Neural progenitor cell (in vitro differentiated cells): ENCODE measurements around the gene TAB2. TPM values are rescaled to one million over a fixed set of nuclear protein-coding genes. Genes with fewer than 3 reads are reported as not detected.

ENCODE experiments used
- DNase-seq: peaks from one replicate; pipeline ENCODE4 v3.0.0-alpha.2; 2016; ENCODE audit warnings: low spot score
- H2AFZ ChIP-seq: fragments of 200-600 bp; sonication (generic); replicated peaks from 2 replicates; pipeline ENCODE4 v1.6.1; 2016; ENCODE audit warnings: antibody characterized with exemption
- H3F3A ChIP-seq: fragments of 200-600 bp; sonication (generic); 2 replicates; pipeline ENCODE4 v1.6.1; 2016; ENCODE audit warnings: antibody characterized with exemption, low read depth
- H3K27ac ChIP-seq: fragments of 200-600 bp; sonication (generic); 2 replicates; pipeline ENCODE4 v1.5.1; 2016; ENCODE audit warnings: mild to moderate bottlenecking
- H3K27me3 ChIP-seq: fragments of 200-600 bp; sonication (generic); 2 replicates; pipeline ENCODE4 v1.6.1; 2016; ENCODE audit warnings: mild to moderate bottlenecking, moderate library complexity
- H3K36me3 ChIP-seq: fragments of 200-600 bp; sonication (generic); 2 replicates; pipeline ENCODE4 v1.5.1; 2016
- H3K4me1 ChIP-seq: fragments of 200-600 bp; sonication (generic); 2 replicates; pipeline ENCODE4 v1.6.1; 2016; ENCODE audit warnings: mixed run types
- H3K4me2 ChIP-seq: fragments of 200-600 bp; sonication (generic); 2 replicates; pipeline ENCODE4 v1.6.1; 2016
- H3K4me3 ChIP-seq: fragments of 200-600 bp; sonication (generic); 2 replicates; pipeline ENCODE4 v1.5.1; 2016
- H3K79me2 ChIP-seq: fragments of 200-600 bp; sonication (generic); 2 replicates; pipeline ENCODE4 v1.6.1; 2016; ENCODE audit warnings: low read depth
- H3K9ac ChIP-seq: fragments of 200-600 bp; sonication (generic); 2 replicates; pipeline ENCODE4 v1.6.1; 2016
- H3K9me3 ChIP-seq: fragments of 200-600 bp; sonication (generic); 2 replicates; pipeline ENCODE4 v1.5.1; 2016; ENCODE audit warnings: low read depth
- H4K20me1 ChIP-seq: fragments of 200-600 bp; sonication (generic); 2 replicates; pipeline ENCODE4 v1.6.1; 2016; ENCODE audit warnings: low read depth
- H3K27ac Mint-ChIP-seq: 3 replicates; pipeline ENCODE4 v1.8.0; 2021; ENCODE audit warnings: mixed read lengths
- H3K27me3 Mint-ChIP-seq: 2 replicates; pipeline ENCODE4 v1.8.0; 2022; ENCODE audit warnings: low read depth, mild to moderate bottlenecking, inconsistent platforms, moderate library complexity, mixed read lengths; ENCODE audit not compliant: insufficient read depth
- H3K36me3 Mint-ChIP-seq: 3 replicates; pipeline ENCODE4 v1.8.0; 2021; ENCODE audit warnings: mixed read lengths
- H3K4me1 Mint-ChIP-seq: 3 replicates; pipeline ENCODE4 v1.8.0; 2021; ENCODE audit warnings: mixed read lengths
- H3K4me3 Mint-ChIP-seq: 3 replicates; pipeline ENCODE4 v1.8.0; 2021; ENCODE audit warnings: mild to moderate bottlenecking, moderate library complexity, mixed read lengths
- H3K9me3 Mint-ChIP-seq: 3 replicates; pipeline ENCODE4 v1.8.0; 2020; ENCODE audit warnings: mixed read lengths
- CTCF ChIP-seq: fragments of 200-600 bp; sonication (generic); IDR thresholded peaks from 2 replicates; pipeline ENCODE4 v1.5.1; 2017; ENCODE audit warnings: antibody characterized with exemption, mild to moderate bottlenecking
- EZH2 ChIP-seq: fragments of 200-600 bp; sonication (generic); IDR thresholded peaks from 2 replicates; pipeline ENCODE4 v1.6.1; 2017; ENCODE audit warnings: antibody characterized with exemption, mild to moderate bottlenecking, moderate library complexity
- EZH2phosphoT487 ChIP-seq: fragments of 200-600 bp; sonication (generic); IDR thresholded peaks from 2 replicates; pipeline ENCODE4 v1.6.1; 2017; ENCODE audit warnings: antibody characterized with exemption
- total RNA-seq: library from RNA; depleted of rRNA; stranded (reverse); fragments of >200 nt; gene quantifications from 2 replicates; pipeline ENCODE4 v1.2.3, GENCODE V29; 2015; ENCODE audit warnings: low replicate concordance

TAB2 gene
- total RNA-seq, 1 donor from 2014 or later, result 70.9 TPM

- no peak for DNase-seq
- Mint-ChIP-seq H3K27ac (no peak overlapping the region), H3K4me1 (peaks cover 6% of the 10 kb centered on the region), H3K27me3 (no peaks in the 10 kb centered on the region), H3K36me3 (no peaks in the 10 kb centered on the region), H3K9me3 (no peaks in the 10 kb centered on the region), H3K4me3 (no peak overlapping the region)
- Histone ChIP-seq H3F3A (no peaks in the 10 kb centered on the region), H3K4me3 (no peak overlapping the region), H3K36me3 (no peaks in the 10 kb centered on the region), H3K27ac (no peak overlapping the region), H3K9ac (no peak overlapping the region), H3K9me3 (no peaks in the 10 kb centered on the region), H3K4me1 (no peaks in the 10 kb centered on the region), H3K79me2 (no peaks in the 10 kb centered on the region), H3K4me2 (no peak overlapping the region), H3K27me3 (no peaks in the 10 kb centered on the region), H2AFZ (no peak overlapping the region), H4K20me1 (no peaks in the 10 kb centered on the region)
- TF ChIP-seq EZH2phosphoT487 (no peak), EZH2 (no peak), CTCF (no peak)
These were observed 28.2 kb upstream of the TAB2 start for GRCh38 chr6:149289192-149289781.

GRCh38 chr6:149289966-149290365 is 27.5 kb upstream of the TAB2 start:
- Mint-ChIP-seq H3K9me3 (no peaks in the 10 kb centered on the region), H3K36me3 (no peaks in the 10 kb centered on the region), H3K27me3 (no peaks in the 10 kb centered on the region), H3K4me1 (peaks cover 6% of the 10 kb centered on the region), H3K27ac (no peak overlapping the region), H3K4me3 (no peak overlapping the region)
- Histone ChIP-seq H3K4me2 (no peak overlapping the region), H3K36me3 (no peaks in the 10 kb centered on the region), H3K9me3 (no peaks in the 10 kb centered on the region), H3F3A (no peaks in the 10 kb centered on the region), H2AFZ (no peak overlapping the region), H4K20me1 (no peaks in the 10 kb centered on the region), H3K4me3 (no peak overlapping the region), H3K27ac (no peak overlapping the region), H3K79me2 (no peaks in the 10 kb centered on the region), H3K4me1 (no peaks in the 10 kb centered on the region), H3K27me3 (no peaks in the 10 kb centered on the region), H3K9ac (no peak overlapping the region)
- TF ChIP-seq EZH2 (no peak), EZH2phosphoT487 (no peak), CTCF (no peak)
- DNase-seq, result no peak

GRCh38 chr6:149293244-149293643 is 24.3 kb upstream of the TAB2 start:
- no peaks in the 10 kb centered on the region for H3K79me2 ChIP-seq
- Mint-ChIP-seq H3K9me3 (peaks cover 2% of the 10 kb centered on the region), H3K27me3 (no peaks in the 10 kb centered on the region), H3K27ac (no peak overlapping the region), H3K4me3 (no peak overlapping the region), H3K4me1 (peaks cover 5% of the 10 kb centered on the region), H3K36me3 (no peaks in the 10 kb centered on the region)
- H3K27ac ChIP-seq, result no peak overlapping the region
- no peak overlapping the region for H3K9ac ChIP-seq
- H3F3A ChIP-seq, result no peaks in the 10 kb centered on the region
- H3K4me3 ChIP-seq, result no peak overlapping the region
- TF ChIP-seq EZH2 (no peak), EZH2phosphoT487 (no peak), CTCF (no peak)
- H3K4me2 ChIP-seq, result no peak overlapping the region
- H3K36me3 ChIP-seq, result no peaks in the 10 kb centered on the region
- no peak for DNase-seq
- H3K9me3 ChIP-seq, result no peaks in the 10 kb centered on the region
- H3K4me1 ChIP-seq, result no peaks in the 10 kb centered on the region
- H2AFZ ChIP-seq, result no peak overlapping the region
- no peaks in the 10 kb centered on the region for H3K27me3 ChIP-seq
- H4K20me1 ChIP-seq, result no peaks in the 10 kb centered on the region
